GM21576 (cell line): Measurements from ENCODE around the gene GMPPA.
A peak's percentile ranks its signal among the peaks of the same experiment; 100 is the strongest.

ENCODE experiments used
- ATAC-seq: cut with Tn5 transposase; IDR thresholded peaks from one replicate; pipeline ENCODE4 v1.9.1; 2021; ENCODE audit warnings: mild to moderate bottlenecking, moderate library complexity; ENCODE audit not compliant: unreplicated experiment

GMPPA gene

DNA sequence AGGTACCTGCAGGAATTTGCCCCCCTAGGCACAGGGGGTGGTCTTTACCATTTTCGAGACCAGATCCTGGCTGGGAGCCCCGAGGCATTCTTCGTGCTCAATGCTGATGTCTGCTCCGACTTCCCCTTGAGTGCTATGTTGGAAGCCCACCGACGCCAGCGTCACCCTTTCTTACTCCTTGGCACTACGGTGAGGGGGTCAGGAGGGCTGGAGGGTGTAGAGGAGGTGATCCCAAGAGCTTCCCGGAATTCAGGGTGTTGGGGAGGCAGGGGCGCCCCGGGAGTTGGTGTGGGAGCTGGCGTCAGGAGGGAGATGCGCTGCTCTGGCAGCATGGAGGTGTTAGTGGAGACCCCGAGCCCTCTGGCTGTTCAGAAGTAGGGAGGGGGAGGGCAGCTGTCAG lies 3.2 kb downstream of the GMPPA start:
- no peak for ATAC-seq

DNA sequence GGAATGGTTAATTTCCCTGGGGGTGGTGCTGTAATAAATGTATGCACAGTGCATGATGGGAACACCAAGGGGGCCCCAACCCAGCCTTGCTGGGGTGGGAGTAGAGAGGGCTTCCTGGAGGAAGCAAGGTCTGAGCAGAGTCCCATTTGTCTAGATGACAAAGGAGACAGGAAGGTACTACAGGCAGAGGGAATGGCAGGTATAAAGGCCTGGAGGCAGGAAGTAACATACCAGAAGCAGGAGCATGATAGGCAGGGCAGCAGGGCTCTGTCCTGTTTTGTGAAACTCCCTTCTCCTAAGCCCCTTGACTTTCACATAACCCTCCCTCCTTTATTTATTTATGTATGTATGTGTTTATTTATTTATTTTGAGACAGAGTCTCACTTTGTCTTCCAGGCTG lies 3.9 kb downstream of the GMPPA start:
- no peak for ATAC-seq

DNA sequence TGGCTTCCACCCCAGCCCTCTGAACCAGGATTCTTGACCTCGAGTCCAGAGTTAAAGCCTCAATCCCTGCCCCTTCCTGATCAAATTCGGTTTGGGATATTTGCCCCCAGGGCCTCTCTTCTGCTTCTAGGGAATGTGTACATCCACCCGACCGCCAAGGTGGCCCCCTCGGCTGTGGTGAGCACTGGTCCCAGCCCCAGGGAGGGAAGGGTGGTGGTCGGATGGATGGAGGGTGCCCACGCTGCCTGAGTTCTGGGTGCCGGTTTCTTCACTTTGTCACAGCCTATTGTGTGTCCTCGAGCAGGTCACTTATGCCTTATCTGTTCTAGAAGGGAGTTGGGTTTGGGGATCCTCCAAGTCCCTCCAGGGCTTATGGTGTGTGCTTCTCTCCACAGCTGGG lies 6.9 kb downstream of the GMPPA start:
- no peak for ATAC-seq

DNA sequence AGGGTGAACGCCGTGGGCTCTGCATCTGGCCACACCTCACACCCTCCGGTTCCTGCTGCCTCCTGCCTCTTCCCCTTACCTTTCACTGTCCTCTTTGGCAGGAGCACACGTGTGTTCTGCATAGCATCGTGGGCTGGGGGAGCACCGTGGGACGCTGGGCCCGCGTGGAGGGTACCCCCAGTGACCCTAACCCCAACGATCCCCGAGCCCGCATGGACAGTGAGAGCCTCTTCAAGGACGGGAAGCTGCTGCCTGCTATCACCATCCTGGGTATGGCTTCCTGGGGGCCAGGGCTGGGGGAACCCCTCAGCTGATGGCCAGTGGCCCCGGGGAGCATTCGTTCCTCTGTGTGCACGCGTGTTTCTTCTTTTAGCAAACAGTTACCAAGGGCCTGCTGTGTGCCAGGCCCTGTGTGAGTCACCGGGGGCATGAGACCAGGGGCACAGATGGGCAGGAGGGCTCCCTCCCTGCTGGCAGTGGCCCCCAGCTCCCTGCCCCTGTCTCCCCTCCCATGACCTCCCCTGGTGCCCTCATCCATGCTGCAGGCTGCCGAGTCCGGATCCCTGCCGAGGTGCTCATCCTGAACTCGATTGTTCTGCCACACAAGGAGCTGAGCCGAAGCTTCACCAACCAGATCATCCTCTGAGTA lies 7.6 kb downstream of the GMPPA start:
- no peak for ATAC-seq

DNA sequence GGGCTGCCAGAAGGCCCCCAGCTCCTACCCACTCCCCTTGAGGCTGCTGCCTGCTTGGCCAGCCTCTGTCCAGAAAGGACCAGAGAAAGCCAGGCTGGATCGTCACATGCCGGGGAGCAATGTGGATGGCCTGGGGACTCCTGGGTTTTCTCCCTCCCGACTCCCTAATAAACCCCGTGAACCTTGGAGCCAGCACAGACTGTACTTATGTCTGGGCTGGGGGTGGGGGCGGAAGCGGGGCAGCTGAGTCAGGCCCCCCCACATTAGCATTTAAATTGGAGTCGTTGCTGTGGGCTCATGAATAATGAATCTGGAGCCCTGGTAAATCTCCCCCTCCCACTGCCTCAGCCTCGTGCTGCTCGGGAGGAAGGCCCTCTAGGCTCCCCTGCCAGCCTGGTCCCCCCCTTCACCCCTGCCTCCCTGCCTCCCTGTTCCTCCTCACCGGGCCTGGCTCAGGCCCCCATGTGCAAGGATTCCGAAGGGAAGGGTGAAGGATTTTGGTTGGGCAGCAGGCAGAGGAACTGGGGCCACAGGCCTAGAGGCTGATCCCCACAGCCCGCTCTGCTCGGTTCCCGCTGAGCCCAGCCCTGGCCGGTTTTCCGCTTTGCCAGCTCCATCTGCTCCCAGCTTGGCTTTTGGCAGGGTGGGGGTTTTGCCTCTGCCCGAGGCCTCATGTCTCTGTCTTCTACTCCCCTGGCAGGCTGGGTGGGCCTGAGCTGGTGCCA lies 8.3 kb downstream of the GMPPA start:
- ATAC-seq = no peak

DNA sequence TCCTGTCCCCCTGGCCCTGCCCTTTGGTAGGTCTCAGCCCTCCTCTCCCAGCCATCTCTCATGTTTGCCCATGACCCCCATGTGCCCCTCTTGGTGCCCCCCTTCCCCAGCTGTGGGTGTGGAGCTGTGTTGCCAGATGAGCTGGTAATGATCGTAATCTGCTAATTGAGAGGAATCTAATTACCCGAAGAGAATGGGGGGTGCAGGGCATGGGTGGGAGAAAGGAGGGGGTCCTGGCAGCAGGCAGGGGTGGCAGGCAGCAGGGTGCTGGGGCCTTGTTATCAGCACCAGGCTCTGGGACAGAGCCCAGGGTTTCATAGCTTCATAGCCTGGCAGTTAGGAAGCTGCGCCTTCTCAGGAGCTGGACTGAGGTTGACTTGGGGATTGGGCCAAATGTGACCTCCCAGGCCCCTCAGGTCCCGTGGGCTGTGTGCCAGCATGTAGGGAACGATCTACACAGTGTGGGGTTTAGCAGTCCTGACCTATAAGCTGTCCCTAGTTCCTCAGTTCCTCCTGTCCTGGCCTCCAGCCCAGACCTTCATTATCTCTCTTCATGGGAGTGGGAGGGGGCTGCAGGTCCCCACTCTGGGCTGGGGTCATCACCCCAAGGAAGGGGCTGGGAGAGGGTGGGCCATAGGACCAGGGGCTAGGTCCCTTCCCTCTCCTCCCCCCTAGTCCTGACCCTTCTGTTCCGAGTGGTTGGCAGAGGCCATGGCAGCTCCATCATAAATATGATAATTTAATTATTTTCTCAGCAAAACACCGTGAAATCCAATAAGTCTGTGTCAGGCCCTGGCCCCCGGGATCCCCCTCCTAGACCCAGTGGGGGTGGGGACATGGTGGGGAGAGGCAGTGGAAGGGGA lies 9.1 kb downstream of the GMPPA start:
- ATAC-seq = no peak

DNA sequence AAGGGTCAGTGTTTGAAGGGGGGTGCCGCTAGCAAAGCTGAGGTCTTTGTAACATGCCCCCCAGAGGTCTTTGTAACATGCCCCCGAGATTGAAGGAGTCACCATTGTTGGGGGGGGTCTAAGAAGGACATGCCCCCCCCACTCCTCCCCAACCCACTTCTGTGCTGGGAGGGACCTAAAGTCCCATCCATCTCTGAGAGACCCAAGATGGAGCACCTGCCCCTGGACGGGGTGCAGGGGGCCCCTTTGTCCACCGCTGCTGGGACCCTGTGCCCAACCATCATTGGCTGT lies 9.7 kb downstream of the GMPPA start:
- no peak for ATAC-seq

DNA sequence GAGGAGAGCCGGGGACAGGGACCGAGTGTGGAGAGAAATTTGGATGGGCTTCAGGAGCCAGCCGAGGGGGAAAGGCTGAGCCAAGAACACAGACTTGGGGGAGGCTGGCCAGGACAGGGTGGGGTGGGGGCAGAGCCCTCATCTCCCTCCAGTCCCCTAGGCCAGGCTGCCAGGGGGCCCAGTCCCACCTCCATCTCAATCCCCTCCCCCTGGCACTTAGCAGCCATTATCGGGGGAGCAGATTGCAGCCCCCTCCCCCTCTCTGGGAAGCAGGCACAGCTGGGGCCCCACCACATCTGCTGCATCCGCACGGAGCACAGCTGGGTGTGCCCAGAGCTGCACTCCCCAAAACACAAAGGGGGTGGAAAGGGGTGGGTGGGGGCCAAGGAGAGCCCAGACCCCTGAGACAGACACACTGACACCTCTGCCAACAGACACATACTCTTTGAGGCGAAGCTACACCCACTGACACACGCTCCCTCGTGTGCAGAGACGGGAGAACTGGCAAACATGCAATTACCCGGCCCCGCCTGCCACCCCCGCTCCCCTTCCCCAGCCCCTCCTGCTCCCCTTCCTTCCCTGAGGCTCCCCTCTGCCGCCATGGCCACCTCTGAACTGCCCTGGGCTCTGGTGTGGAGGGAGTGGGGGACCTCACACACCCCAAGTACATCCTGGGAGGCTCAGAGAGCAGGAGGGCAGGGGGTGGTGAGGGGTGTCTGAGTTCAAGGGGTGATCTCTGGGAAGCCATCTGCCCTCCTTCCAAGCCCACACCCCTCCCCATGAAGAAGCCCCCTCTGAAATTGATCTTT lies 10.5 kb downstream of the GMPPA start:
- ATAC-seq = peak; percentile 5

DNA sequence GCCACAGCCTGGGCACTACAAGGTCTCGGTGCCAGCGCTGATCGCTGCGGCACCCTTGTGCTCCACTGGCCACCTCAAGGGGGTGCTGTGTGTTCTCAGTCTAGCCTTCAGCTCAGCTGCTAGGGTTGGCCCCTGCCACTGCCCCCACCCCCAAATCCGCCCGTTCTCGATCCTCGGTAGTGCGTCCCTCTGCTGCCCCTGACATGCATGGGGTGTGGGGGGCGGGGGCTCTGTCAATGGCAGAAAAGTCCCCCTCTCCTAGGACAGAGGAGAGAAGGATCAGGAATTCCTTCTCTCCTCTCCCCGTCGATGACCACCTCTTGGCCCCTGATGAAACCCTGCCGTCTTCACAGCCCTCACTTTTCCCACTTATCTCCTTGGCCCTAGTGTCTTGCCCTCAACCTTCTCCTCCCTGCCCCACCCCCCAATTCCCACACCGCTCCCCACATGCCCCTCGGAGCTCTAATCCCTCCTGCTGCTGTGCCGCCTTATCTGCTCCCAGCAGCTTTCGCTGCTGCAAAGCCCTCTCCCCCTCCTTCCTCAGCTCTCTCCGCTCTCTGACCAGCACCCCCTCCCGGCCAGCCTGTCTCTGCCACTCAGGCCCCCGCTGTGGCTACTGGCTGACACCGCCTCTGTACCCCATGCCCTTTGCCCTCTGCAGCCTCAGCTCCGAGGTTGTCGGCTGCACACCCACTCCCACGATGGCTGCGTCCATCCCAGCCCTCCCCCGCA lies 11.3 kb downstream of the GMPPA start:
- peak; percentile 69 for ATAC-seq

DNA sequence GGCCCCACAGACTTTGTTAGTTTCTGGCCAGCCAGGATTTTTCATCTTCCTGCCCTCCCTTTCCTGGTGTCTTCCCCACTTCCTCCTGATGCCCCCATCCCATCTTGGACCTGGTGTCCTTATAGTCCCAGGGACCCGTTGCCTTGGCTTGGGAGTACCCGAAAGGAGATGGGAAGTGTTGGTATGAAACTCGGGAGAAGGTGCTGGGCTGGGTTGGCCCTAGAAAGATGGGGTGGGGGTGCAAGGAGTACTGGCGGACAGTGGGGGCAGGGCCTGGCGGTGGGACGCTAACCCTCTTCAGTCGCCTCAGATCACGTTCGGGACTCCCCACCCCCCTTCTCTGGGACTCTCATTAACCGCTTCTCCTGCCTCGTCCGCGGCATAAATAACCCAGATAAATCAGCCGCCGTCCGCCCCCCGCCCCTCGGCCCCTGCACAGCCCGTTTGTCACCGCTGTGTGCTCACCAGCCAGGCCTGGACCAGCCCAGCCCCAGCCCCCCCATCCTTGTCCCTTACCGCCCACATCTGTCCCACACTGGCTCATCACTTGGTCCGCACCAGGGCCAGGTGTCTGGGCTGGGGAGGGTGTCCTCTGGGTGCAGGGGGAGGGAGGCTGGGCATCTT lies 11.9 kb downstream of the GMPPA start:
- ATAC-seq = no peak

DNA sequence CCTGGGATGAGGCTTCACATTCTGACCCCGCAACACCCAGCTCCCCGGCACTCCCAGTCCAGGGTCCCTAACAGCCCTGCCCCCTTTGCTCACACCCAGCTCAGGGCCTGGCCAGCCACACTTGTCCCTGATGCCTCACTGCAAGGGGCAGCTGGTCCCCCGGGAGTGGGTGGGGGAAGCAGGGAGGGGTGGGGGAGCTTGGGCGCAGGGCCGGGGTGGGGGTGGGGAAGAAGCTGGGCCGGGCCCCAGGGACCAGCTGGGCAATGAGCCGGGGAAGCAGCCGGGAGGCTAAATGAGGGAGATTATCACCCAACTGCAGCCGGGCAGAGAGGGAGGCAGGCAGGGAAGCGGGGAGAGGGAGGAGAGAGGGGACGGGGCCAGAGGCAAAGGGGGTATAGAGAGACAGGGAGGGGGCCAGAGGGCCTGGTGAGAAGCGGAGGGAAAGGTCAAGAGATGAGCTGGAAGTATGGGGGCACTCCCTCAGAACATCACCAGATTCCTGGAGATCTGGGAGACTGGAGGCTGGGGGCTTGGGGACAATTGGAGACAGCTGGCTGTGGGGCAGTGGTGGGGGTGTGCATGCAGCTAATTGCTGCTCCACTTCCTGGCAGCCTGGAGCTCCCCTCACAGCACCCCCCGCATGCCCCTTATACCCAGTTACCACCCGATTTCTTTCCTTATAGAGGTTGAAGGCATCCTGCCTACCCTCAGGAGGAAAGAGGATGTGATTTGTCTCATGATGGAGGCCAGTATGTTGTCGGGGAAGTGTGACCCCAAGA lies 13.0 kb downstream of the GMPPA start:
- ATAC-seq = no peak

DNA sequence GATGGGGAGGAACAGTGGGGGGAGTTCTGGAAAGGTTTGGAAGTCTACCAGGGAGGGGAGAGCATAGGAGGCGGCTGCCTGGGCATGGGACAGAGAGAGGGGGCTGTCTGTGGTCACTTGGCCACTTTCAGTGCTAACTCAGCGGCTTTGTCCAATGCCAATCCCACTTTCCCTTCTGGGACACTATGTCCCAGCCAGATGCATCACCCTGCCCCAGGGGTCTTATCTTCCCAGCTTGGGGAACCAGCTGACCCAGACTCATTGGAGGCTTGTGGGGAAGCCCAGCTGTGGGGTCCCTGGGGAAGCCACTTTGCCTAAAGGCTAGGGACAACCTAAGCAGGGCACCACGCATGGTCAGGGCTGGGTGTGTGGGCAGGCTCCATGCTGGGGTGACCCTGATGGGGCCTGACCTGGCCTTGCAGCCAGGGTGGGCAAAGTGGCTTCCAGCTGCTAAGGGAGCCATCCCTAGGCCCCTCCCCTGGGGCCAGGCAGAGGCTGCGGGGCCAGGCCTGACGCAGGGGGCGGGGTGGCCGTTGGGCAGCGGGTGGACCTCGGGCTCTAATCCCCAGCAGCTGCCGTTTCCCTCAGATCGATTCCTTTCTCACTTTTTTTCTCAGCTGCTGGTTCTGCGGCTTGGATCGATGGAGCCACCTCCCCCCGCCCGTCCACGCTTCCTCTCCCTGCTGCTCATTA lies 14.0 kb downstream of the GMPPA start:
- no peak for ATAC-seq

DNA sequence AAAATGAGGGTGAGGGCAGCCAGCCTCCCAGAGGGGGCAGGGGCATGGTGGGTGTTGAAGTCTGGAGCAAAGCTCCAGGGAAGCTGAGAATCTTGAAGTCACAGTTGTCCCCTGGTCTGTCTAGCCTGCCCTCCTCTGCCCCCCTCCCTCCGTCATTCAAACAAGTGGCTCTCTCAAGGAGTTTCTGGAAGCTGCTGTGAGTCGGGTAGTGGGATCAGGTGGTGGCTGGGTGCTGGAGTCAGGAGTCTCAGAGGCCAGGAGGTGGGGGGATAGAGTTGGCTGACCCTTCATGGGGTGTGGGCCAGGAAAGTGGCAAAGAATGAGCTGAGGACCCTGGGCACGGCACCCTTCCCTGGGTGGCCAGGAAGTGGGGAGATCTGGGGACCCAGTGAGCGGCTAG lies 15.1 kb downstream of the GMPPA start:
- no peak for ATAC-seq

DNA sequence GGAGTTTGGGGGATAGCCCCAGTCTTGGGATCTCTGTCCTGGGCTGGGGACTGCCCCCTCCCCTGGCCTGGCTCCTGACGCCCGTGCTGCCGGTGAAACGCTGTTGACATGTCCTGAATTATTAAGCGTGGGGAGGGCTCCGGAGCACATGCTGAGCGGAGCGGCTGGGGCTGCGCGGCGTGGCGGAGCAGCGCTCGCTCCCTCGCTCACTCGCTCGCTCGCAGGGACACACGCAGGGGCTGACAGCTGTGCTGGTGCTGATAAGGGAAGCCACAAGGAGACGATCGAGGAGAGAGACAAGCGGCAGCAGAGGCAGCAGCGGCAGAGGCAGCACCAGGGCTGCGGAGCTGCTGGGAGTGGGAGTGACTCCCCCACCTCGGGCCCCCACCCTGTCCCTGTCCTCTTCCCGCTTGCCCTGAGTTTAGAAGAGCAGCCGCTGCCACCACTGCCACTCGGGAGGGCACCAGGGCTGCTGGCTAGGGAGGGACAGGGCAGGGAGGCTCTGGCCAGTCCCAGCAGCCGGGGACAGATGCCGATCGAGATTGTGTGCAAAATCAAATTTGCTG lies 15.6 kb downstream of the GMPPA start, which contains the start of gene ASIC4:
Gene ASIC4, plus strand, starts transcription at position 287 of the 566 bp plus-strand sequence. Its CDS starts 243 bp downstream, at position 530.
- ATAC-seq = no peak

DNA sequence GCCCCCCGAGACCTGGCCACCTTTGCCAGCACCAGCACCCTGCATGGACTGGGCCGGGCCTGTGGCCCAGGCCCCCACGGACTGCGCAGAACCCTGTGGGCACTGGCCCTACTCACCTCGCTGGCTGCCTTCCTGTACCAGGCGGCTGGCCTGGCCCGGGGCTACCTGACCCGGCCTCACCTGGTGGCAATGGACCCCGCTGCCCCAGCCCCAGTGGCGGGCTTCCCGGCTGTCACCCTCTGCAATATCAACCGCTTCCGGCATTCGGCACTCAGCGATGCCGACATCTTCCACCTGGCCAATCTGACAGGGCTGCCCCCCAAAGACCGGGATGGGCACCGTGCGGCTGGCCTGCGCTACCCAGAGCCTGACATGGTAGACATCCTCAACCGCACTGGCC lies 16.1 kb downstream of the GMPPA start:
- ATAC-seq = no peak

DNA sequence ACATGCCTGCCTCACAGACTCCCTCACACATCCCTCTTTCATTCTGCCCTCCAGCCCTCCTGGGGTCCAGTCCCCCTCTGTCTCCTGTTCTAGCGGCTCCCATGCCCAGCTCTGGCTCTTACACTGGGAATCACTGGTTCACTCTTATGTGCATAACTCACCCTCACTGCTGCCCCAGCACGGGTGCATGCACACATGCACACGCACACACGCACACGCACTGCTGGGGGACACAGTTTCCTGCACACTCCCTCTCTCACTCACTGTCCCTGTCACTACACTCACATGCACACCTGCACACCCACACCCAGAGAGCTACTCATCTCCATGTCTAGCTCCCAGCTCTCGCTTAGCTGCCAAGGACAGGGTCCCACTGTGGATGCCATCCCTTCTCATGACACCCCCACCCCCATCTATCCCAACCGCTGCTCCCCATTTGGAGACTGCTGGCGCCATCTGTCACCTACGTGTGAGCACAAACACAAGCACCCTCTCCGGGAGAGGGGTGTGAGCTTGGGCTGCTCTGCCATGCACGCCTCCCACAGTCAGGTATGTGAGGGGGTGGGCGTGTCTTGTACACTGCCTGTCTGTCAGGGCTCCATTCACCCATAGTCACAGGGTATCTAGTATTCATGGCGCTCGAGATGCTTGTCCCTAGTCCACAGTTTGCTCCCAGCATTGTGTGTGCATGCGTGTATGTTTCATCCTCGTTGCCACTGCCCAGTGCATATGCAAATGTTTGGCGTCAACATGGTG lies 17.4 kb downstream of the GMPPA start:
- ATAC-seq = no peak

DNA sequence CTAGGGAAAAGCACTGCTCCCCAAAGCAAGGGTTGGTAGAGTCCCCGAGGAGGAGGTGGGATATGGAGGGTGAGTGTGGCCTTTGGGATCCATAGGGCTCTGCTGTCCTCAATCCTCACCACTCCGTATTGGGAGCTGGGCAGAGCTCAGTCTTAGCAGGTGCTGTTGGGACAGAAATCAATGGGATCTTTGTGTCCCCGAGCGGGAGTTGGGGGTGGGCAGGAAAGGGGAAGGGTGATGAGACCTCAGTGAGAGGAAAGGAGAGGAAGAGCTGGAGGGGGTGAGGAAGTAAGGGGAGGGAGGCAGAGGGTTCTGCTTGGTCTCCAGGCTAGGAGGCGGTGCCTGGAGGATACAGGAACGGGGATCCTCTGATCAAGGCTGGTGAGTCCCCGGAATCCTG lies 18.2 kb downstream of the GMPPA start:
- no peak for ATAC-seq
